ENCODE data around the gene LRRTM2.
"Not testable (repeated sequence)": the region's sequence is repeated elsewhere in the genome, so short reads cannot be mapped to it uniquely, and the experiment has no call there.

LRRTM2 gene

DNA sequence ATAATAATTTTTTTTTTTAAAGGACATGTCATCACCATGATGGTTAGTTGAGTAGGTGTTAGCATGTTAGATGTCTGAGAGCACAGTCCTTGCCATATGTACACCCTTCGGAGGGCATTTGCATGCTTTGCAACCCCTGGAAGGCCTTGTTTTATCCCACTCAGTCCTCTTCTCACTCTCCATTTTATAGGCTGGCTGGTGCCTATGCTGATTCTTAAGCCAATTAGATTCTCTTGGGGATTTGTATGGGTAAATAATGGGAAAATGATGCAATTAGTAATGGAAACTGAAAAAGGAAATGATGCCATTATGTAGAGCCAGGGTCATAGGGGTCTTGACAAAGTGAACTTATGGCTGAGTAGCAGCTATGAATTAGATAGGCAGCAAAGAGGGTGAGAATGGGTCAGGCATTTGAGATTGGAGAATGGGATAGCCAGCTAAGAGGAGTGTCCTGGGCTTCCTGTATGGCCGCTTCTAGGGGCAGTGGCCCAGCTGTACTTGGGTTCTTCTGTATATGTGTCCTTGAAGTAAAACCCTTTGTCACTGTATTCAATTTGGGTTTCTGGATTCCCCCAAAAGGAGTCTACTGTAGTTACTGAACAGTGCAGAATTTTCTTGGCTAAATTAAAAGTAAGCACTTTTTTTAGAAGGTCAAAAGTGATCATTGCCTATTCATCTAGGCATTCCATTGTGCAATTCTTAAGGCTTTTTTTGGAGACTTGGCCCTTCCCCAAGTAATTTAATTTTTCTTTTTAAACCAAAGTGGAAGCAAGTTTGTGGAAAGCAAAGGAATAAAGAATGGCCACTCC, 31.6 kb downstream of the LRRTM2 start:
- no peak for DNase-seq (ENCODE audit: extremely low spot score)
- CTCF ChIA-PET, result no interaction called here
- POLR2A ChIA-PET, result no interaction called here
- no peak for TF ChIP-seq FOXA1 (IDR thresholded peaks at IDR 0.05)
- no peak for TF ChIP-seq FOXM1 (IDR thresholded peaks at IDR 0.05; ENCODE audit: borderline replicate concordance)
- no peak for TF ChIP-seq ZNF384 (IDR thresholded peaks at IDR 0.05)
- no peak for TF ChIP-seq ARNT (IDR thresholded peaks at IDR 0.05)
- no peak for TF ChIP-seq SP1 (IDR thresholded peaks at IDR 0.05)
- no peak for TF ChIP-seq HDGF (IDR thresholded peaks at IDR 0.05; ENCODE audit: borderline replicate concordance)
- no peak for TF ChIP-seq FOXK2 (IDR thresholded peaks at IDR 0.05)
- no peak for TF ChIP-seq LEF1 (IDR thresholded peaks at IDR 0.05; ENCODE audit: borderline replicate concordance)

DNA sequence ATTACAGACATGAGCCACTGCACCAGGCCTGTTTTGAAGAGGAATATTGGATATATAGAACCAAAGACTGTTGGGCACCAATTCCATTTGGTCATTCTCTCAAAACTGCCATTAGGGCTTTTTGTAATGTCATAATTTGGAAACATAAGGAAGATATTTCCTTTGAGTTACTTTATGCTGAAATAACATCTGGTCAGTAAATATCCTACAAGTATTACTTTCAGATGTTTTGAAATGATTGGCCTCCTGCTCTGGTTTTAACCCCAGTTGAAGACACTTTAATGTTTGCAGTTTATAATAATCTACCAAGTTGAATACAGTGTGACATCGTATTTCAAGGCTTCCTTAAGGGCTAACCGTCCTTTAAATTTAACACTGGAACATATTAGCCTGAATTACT, 33.6 kb downstream of the LRRTM2 start:
- TF ChIP-seq ELF4 (IDR thresholded peaks at IDR 0.05) (no peak), L3MBTL2 (conservative IDR thresholded peaks at IDR 0.05) (no peak), BHLHE40 (IDR thresholded peaks at IDR 0.05; ENCODE audit: borderline replicate concordance) (no peak), FOXA1 (IDR thresholded peaks at IDR 0.05) (no peak), HDGF (IDR thresholded peaks at IDR 0.05; ENCODE audit: borderline replicate concordance) (no peak), CTBP1 (IDR thresholded peaks at IDR 0.05; ENCODE audit: borderline replicate concordance) (no peak), SUZ12 (IDR thresholded peaks at IDR 0.05) (no peak), ZNF384 (IDR thresholded peaks at IDR 0.05) (no peak), FOXK2 (IDR thresholded peaks at IDR 0.05) (no peak), TARDBP (IDR thresholded peaks at IDR 0.05) (no peak), ARNT (IDR thresholded peaks at IDR 0.05) (no peak), NFRKB (IDR thresholded peaks at IDR 0.05) (no peak), FOXM1 (IDR thresholded peaks at IDR 0.05; ENCODE audit: borderline replicate concordance) (no peak), LEF1 (IDR thresholded peaks at IDR 0.05; ENCODE audit: borderline replicate concordance) (no peak), SP1 (IDR thresholded peaks at IDR 0.05) (no peak)
- TF ChIP-seq, protein P1, sequence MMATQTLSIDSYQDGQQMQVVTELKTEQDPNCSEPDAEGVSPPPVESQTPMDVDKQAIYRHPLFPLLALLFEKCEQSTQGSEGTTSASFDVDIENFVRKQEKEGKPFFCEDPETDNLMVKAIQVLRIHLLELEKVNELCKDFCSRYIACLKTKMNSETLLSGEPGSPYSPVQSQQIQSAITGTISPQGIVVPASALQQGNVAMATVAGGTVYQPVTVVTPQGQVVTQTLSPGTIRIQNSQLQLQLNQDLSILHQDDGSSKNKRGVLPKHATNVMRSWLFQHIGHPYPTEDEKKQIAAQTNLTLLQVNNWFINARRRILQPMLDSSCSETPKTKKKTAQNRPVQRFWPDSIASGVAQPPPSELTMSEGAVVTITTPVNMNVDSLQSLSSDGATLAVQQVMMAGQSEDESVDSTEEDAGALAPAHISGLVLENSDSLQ (IDR thresholded peaks at IDR 0.05), result no peak
- CTCF ChIA-PET, result no interaction called here
- DNase-seq (ENCODE audit: extremely low spot score), result no peak
- POLR2A ChIA-PET, result no interaction called here

DNA sequence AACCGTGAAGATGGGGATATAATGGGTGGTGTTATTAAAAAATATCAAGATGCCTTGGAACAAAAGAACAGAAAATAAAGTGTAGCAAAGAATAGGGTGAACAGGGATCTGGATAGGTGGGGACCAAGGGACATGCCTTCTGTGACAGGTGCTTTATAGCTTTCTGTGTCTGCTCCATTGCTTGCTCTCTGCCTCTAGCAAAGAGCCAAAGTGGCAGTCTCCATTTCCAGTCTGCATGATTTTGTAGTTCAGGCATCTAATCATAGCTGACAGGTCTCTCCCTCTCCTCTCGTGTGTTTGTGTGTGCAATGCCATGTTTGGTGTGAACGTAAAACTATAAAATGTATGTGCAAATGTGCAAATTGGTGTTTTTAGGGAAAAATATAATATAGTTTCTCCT, 35.0 kb downstream of the LRRTM2 start:
- no peak for DNase-seq (ENCODE audit: extremely low spot score)
- CTCF ChIA-PET, result interaction anchor here (0.6 kb wide), 1 partner anchor 135 kb away, joined by 4 read pairs; no protein-coding TSS in a partner anchor
- POLR2A ChIA-PET, result no interaction called here
- no peak for TF ChIP-seq FOXM1 (IDR thresholded peaks at IDR 0.05; ENCODE audit: borderline replicate concordance)

DNA sequence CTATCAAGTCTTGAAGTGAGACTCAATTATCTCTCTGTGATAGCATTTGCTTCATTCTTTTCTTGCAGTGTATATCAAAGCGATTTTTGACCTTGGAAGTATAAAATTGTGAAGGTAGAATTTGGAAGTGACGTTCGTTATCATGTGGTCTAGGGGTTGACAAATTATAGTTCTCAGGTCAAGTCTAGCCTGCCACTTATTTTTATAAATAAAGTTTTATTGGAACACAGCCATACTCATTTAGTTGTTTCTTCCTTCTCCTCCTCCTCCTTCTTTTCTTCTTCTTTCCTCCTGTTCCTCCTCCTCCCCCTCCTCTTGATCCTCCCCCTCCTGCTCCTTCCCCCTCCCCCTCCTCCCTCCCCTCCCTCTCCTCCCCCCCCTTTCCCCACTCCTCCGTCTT, 38.0 kb downstream of the LRRTM2 start:
- TF ChIP-seq FOXM1 (IDR thresholded peaks at IDR 0.05; ENCODE audit: borderline replicate concordance) (no peak), NFRKB (IDR thresholded peaks at IDR 0.05) (no peak), HDGF (IDR thresholded peaks at IDR 0.05; ENCODE audit: borderline replicate concordance) (no peak), ARNT (IDR thresholded peaks at IDR 0.05) (no peak), FOXA1 (IDR thresholded peaks at IDR 0.05) (no peak), FOXK2 (IDR thresholded peaks at IDR 0.05) (no peak), LEF1 (IDR thresholded peaks at IDR 0.05; ENCODE audit: borderline replicate concordance) (no peak), BHLHE40 (IDR thresholded peaks at IDR 0.05; ENCODE audit: borderline replicate concordance) (no peak), TARDBP (IDR thresholded peaks at IDR 0.05) (no peak), SP1 (IDR thresholded peaks at IDR 0.05) (no peak), L3MBTL2 (conservative IDR thresholded peaks at IDR 0.05) (no peak), ZNF384 (IDR thresholded peaks at IDR 0.05) (no peak), ELF4 (IDR thresholded peaks at IDR 0.05) (no peak), SUZ12 (IDR thresholded peaks at IDR 0.05) (no peak)
- TF ChIP-seq, protein P1 (IDR thresholded peaks at IDR 0.05), result no peak
- CTCF ChIA-PET, result no interaction called here
- DNase-seq (ENCODE audit: extremely low spot score), result no peak
- POLR2A ChIA-PET, result no interaction called here

DNA sequence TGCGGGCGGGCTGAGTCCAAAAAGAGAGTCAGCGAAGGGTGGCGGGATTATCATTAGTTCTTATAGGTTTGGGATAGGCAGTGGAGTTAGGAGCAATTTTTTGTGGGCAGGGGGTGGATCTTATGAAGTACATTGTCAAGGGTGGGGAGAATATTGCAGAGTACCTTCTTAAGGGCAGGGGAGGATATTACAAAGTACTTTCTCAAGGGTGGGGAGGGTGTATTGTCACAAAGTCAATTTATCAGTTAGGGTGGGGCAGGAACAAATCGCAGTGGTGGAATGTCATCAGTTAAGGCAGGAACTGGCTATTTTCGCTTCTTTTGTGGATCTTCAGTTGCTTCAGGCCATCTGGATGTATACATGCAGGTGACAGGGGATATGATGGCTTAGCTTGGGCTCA, 40.3 kb downstream of the LRRTM2 start:
- POLR2A ChIA-PET; DNase-seq (ENCODE audit: extremely low spot score): not testable (repeated sequence)
- CTCF ChIA-PET, result interaction anchor here (1.9 to 2.4 kb wide), 2 partner anchors 10 to 46 kb away, joined by 5 read pairs; no protein-coding TSS in a partner anchor

DNA sequence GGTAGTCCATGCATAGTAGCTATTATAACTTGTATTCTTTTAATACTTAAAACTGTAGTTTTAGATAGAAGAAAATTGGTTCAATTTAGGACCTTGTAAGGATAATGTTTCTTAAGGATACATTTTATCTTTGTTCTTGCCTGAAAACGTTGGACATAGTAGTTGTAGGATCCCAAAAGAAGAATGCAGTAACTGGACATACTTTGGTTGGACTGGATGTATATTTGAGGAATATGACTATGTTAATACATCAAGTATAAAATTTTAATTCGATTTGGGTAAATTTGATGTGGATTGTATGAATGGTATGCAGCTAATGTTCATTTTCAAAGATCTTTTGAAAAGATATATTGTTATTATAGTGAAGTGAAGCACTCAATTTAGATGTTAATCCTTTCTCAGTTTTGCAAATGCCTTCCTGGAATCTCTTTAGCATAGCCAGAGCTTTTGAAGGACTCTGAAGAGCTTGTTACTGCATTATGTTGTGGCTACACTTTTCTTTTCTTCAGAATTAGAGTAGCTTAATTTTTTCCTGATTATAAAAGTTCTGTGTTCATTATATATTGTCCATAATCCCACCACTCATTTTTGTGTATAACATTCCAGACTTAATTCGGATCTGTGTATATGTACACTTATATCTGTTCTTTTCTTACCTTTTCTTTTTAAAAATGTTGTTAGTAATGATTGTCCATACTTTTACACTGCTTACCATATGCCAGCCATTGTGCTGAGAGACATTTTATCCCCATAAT, 41.2 kb downstream of the LRRTM2 start:
- DNase-seq (ENCODE audit: extremely low spot score), result no peak
- ChIA-PET CTCF (interaction anchor here (1.6 to 2.4 kb wide), 3 partner anchors 9 to 45 kb away, joined by 3 to 5 read pairs (median 5); no protein-coding TSS in a partner anchor), POLR2A (no interaction called here)
- TF ChIP-seq ZNF384 (IDR thresholded peaks at IDR 0.05), result no peak
- no peak for TF ChIP-seq FOXM1 (IDR thresholded peaks at IDR 0.05; ENCODE audit: borderline replicate concordance)
- TF ChIP-seq L3MBTL2 (conservative IDR thresholded peaks at IDR 0.05), result no peak
- no peak for TF ChIP-seq FOXK2 (IDR thresholded peaks at IDR 0.05)
- no peak for TF ChIP-seq FOXA1 (IDR thresholded peaks at IDR 0.05)
- TF ChIP-seq, protein P1 (IDR thresholded peaks at IDR 0.05), result no peak
- no peak for TF ChIP-seq CTBP1 (IDR thresholded peaks at IDR 0.05; ENCODE audit: borderline replicate concordance)
- TF ChIP-seq ELF4 (IDR thresholded peaks at IDR 0.05), result no peak
